Endothelial cell of umbilical vein (primary cell): Measurements from ENCODE around the gene FBXO33. TPM values are rescaled to one million over a fixed set of nuclear protein-coding genes. Genes with fewer than 3 reads are reported as not detected.

Experiments
- BruUV-seq: library from RNA; stranded (reverse); fragments of 400-500 nt; replicated peaks from 2 replicates; lab custom pipeline; 2021; lab: Mats Ljungman, UMichigan
- CTCF ChIA-PET: fragments of 300-600, 350-600 bp; sonication (Branson Sonifier 250); formaldehyde crosslinking; loops from one replicate; lab custom pipeline; 2021; ENCODE audit warnings: antibody characterized with exemption, inconsistent platforms; lab: Charles Lee
- POLR2A ChIA-PET: fragments of 300-600, 350-600 bp; sonication (Branson Sonifier 250); formaldehyde crosslinking; loops from one replicate; lab custom pipeline; 2021; ENCODE audit warnings: antibody characterized with exemption, inconsistent platforms; lab: Charles Lee
- DNase-seq: peaks from one replicate; pipeline ENCODE4 v3.0.0-alpha.2; 2011; ENCODE audit warnings: low read depth, low spot score
- FAIRE-seq: peaks from 2 replicates; lab custom pipeline; 2011; peaks lifted over from hg19 to GRCh38; lab: Jason Lieb, UNC
- H2AFZ ChIP-seq: 2 replicates; pipeline ENCODE4 v1.6.0; 2012; ENCODE audit warnings: low read depth, low read length, control low read depth, inconsistent platforms
- H3K27ac ChIP-seq: 2 replicates; pipeline ENCODE4 v1.5.1; 2011; ENCODE audit warnings: low read depth, mild to moderate bottlenecking, control low read depth, low read length, moderate library complexity; ENCODE audit not compliant: insufficient read depth
- H3K27me3 ChIP-seq, 2 experiments: 2 replicates each; pipeline versions ENCODE4 v1.6.0 to v1.6.1; 2011; ENCODE audit warnings: low read length in 2 of 2, mixed read lengths in 1 of 2; ENCODE audit not compliant: control insufficient read depth in 2 of 2, insufficient read depth in 2 of 2
- H3K36me3 ChIP-seq, 2 experiments: 2 replicates in 1 of 2; 3 replicates in 1 of 2; pipeline ENCODE4 v1.5.1; 2011; ENCODE audit warnings: low read length in 2 of 2, mild to moderate bottlenecking in 1 of 2, moderate library complexity in 1 of 2; ENCODE audit not compliant: control insufficient read depth in 2 of 2, insufficient read depth in 2 of 2; ENCODE audit errors: extremely low read depth in 1 of 2
- H3K4me1 ChIP-seq: 3 replicates; pipeline ENCODE4 v1.5.1; 2011; ENCODE audit warnings: mild to moderate bottlenecking, low read length; ENCODE audit not compliant: control insufficient read depth, insufficient read depth; ENCODE audit errors: extremely low read depth
- H3K4me2 ChIP-seq: 2 replicates; pipeline ENCODE4 v1.6.1; 2011; ENCODE audit warnings: low read length, control low read depth, mixed read lengths; ENCODE audit not compliant: insufficient read depth
- H3K4me3 ChIP-seq, 3 experiments: fragments of 200-600 bp in 1 of 3; sonication (generic), shearing (Covaris generic) in 1 of 3; replicated peaks in 1 of 3; 2 replicates each; pipeline ENCODE4 v1.5.1; 2011 to 2016; ENCODE audit warnings: control low read depth in 3 of 3, low read length in 3 of 3, mild to moderate bottlenecking in 2 of 3, inconsistent platforms in 1 of 3, low read depth in 1 of 3, moderate library complexity in 1 of 3; ENCODE audit not compliant: insufficient read depth in 1 of 3
- H3K79me2 ChIP-seq: 2 replicates; pipeline ENCODE4 v1.6.0; 2012; ENCODE audit warnings: low read length, inconsistent platforms; ENCODE audit not compliant: control insufficient read depth, insufficient read depth
- H3K9ac ChIP-seq: replicated peaks from 2 replicates; pipeline ENCODE3; 2011; ENCODE audit warnings: low read length, control low read depth; ENCODE audit not compliant: insufficient read depth; ENCODE audit errors: extremely low read depth
- H3K9me1 ChIP-seq: replicated peaks from 3 replicates; pipeline ENCODE4 v1.6.0; 2011; ENCODE audit warnings: mild to moderate bottlenecking, low read length; ENCODE audit not compliant: control insufficient read depth, insufficient read depth; ENCODE audit errors: extremely low read depth
- H3K9me3 ChIP-seq: replicated peaks from 2 replicates; pipeline ENCODE4 v1.5.1; 2012; ENCODE audit warnings: low read length, inconsistent platforms; ENCODE audit not compliant: control insufficient read depth, insufficient read depth
- H4K20me1 ChIP-seq: replicated peaks from 2 replicates; pipeline ENCODE3; 2011; ENCODE audit warnings: mild to moderate bottlenecking, low read length; ENCODE audit not compliant: control insufficient read depth, insufficient read depth; ENCODE audit errors: extremely low read depth
- CTCF ChIP-seq, 2 donors: IDR thresholded peaks; 1 replicate in 1 of 2; 2 replicates in 1 of 2; pipeline ENCODE4 v1.5.1; 2011; ENCODE audit warnings: low read length in 2 of 2, mild to moderate bottlenecking in 2 of 2, moderate library complexity in 2 of 2, control low read depth in 1 of 2, inconsistent platforms in 1 of 2, low read depth in 1 of 2; ENCODE audit not compliant: insufficient read depth in 1 of 2; ENCODE audit errors: extremely low read depth in 1 of 2
- EZH2 ChIP-seq: IDR thresholded peaks from 2 replicates; pipeline ENCODE4 v1.6.1; 2012; ENCODE audit warnings: borderline replicate concordance, low read depth, mild to moderate bottlenecking, moderate library complexity, low read length, inconsistent platforms; ENCODE audit not compliant: severe bottlenecking
- FOS ChIP-seq: IDR thresholded peaks from 2 replicates; pipeline ENCODE4 v1.6.1; 2011; ENCODE audit warnings: mild to moderate bottlenecking, low read length, moderate library complexity, borderline replicate concordance; ENCODE audit not compliant: insufficient read depth
- GATA2 ChIP-seq: IDR thresholded peaks from 2 replicates; pipeline ENCODE4 v1.7.0; 2011; ENCODE audit warnings: low read depth, mild to moderate bottlenecking, moderate library complexity, mixed read lengths, low read length; ENCODE audit not compliant: insufficient read length, insufficient read depth
- JUN ChIP-seq: IDR thresholded peaks from 2 replicates; pipeline ENCODE4 v1.6.1; 2011; ENCODE audit warnings: borderline replicate concordance, low read depth; ENCODE audit not compliant: insufficient read length, insufficient read depth
- MAX ChIP-seq: IDR thresholded peaks from 2 replicates; pipeline ENCODE4 v1.6.1; 2011; ENCODE audit not compliant: insufficient read depth, insufficient read length
- MYC ChIP-seq: IDR thresholded peaks from one replicate; pipeline ENCODE4 v1.6.1; 2011; ENCODE audit warnings: mild to moderate bottlenecking, low read depth, low read length
- POLR2A ChIP-seq: IDR thresholded peaks from 2 replicates; pipeline ENCODE4 v1.6.1; 2012; ENCODE audit warnings: low read depth, mild to moderate bottlenecking, control low read depth, low read length
- POLR2AphosphoS5 ChIP-seq: IDR thresholded peaks from 2 replicates; pipeline ENCODE4 v1.6.1; 2012; ENCODE audit warnings: low read depth, mild to moderate bottlenecking, control low read depth, low read length, moderate library complexity; ENCODE audit not compliant: insufficient read depth
- dilution Hi-C: fragments of 300-500 bp; cut with MboI; formaldehyde crosslinking; loops from one replicate; pipeline ENCODE4 v1.15.0; 2019; ENCODE audit warnings: low sequenced_read_pairs; ENCODE audit not compliant: extremely low pct_ligation_motif_present
- intact Hi-C: fragments of 100-400 bp; cut with micrococcal nuclease; formaldehyde crosslinking; loops from one replicate; pipeline ENCODE4 v1.10.0; 2022
- polyA plus RNA-seq, 4 experiments: library from polyadenylated mRNA; depleted of rRNA in 3 of 4; stranded (reverse) in 3 of 4; unstranded in 1 of 4; fragments of >200 nt; gene quantifications; 2 replicates each; pipeline versions ENCODE4 v1.2.1 to v1.2.3, GENCODE V29; 2011 to 2012; ENCODE audit warnings: missing spikeins in 1 of 4
- total RNA-seq: library from RNA; stranded (reverse); gene quantifications from 2 replicates; pipeline ENCODE4 v1.2.3, GENCODE V29; 2021

Gene FBXO33
- total and polyA plus RNA-seq, 2 donors (not counting 3 experiments of a cell fraction or from before 2014, with no cell fraction given), result 4.2 to 5.0 TPM

- intact Hi-C loops (no loop called here), dilution Hi-C loops (no loop called here)
- H3K9me1 ChIP-seq, result no peaks in the 10 kb centered on the region
- no peak overlapping the region for H3K4me2 ChIP-seq
- POLR2A ChIA-PET, result no interaction called here
- no peak overlapping the region for H3K4me3 ChIP-seq
- DNase-seq (no peak), FAIRE-seq (no peak)
- no TSS peak for BruUV-seq
- no peaks in the 10 kb centered on the region for H3K79me2 ChIP-seq
- no peaks in the 10 kb centered on the region for H3K4me1 ChIP-seq
- no peaks in the 10 kb centered on the region for H3K9me3 ChIP-seq
- H3K27ac ChIP-seq, result no peak overlapping the region
- no peaks in the 10 kb centered on the region for H3K36me3 ChIP-seq
- no peaks in the 10 kb centered on the region for H3K27me3 ChIP-seq
- H4K20me1 ChIP-seq, result no peaks in the 10 kb centered on the region
- no peak overlapping the region for H3K9ac ChIP-seq
- CTCF ChIA-PET, result no interaction called here
- TF ChIP-seq EZH2, result no peak
- TF ChIP-seq POLR2A, result no peak
- no peak for TF ChIP-seq JUN
- TF ChIP-seq MYC, result no peak
- TF ChIP-seq CTCF (IDR thresholded peaks at IDR 0.05; ENCODE audit: extremely low read depth in 1 of 2, insufficient read depth in 1 of 2, low read depth in 1 of 2, low read length in 2 of 2), result no peak
- no peak for TF ChIP-seq MAX
- TF ChIP-seq POLR2AphosphoS5, result no peak
- TF ChIP-seq FOS, result no peak
- TF ChIP-seq GATA2, result no peak
- no peak overlapping the region for H2AFZ ChIP-seq
These were observed 24.5 kb upstream of the FBXO33 start for GRCh38 chr14:39456702-39457250.
